ENCODE data around the gene DBX1.
"Not testable (repeated sequence)": the region's sequence is repeated elsewhere in the genome, so short reads cannot be mapped to it uniquely, and the experiment has no call there.

Gene DBX1

DNA sequence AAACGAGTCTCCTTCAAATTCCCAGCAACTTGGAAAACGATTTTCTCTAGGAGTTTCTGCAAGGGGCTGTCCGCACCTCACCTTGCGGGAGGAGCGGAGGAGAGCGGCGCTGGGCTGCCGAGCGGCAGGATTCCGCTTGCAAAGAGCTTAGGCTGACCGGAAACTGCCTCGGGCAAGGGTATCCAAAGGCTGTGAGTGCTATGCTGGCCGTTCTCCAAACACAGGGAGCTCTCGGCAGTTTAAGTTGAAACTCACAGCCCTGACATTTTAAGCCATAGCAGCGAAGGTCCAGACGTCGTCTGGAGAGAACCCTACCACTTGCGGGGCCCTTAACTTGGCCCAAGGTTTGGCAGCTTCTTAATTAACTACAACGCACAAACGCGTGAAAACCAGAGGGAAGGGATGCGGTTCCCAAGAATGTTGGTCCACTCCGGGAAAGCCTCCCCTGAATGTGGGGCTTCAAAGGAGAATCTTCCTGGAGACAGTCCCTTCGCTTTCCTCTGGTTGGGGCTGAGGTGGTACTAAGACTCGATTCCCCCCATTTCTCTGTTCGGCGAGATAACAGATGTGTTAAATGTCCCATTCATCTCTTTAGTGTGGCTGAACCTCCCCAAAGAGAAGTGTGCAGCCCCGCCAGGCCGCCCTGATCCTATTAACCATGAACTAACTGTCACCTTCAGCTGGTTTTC is 1.1 kb upstream of the DBX1 start:
- no peak for DNase-seq

DNA sequence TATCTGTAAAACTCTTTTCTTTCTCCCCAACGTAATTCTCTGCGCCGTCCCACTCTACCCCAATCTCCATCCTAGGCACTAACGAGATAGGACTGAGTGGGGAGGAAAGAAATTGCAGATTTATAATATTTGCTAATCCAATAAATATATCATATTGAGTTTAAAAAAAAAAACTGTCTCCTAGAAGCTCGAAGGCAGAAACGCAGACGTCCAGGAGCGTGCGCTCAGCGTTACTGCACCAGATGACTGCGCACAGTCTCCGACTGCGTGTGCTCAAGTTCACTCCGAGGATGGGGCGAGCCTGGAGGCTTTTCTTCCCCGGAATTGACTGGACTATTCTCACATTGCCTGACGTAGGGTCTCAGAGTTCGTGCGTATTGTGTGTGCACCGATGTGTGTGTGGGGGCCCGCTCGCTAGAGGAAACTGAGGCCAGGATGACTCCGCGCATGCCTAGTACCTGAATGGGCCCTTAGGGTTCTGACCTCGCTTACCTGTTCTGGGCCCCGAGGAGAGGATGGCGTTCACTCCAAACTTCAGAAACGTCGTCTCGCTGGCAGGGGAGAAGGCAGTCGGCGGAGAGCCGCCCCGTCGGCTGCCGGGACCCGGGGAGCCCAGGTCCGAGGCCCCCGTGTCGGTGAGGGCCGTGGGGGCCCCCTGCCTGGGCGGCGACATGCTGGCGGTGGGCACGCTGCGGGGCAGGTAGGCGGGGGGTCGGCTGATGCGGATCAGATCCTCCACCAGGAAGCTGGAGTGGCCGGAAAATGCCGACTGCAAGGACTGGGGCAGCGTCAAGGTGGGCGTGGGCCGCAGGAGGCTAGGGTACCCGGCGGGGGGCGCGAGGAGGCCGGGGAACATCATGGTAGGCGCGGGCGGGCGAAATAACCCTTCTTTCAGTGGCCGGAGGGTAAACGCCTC is 551 bp downstream of the DBX1 start:
- DNase-seq, result no peak

DNA sequence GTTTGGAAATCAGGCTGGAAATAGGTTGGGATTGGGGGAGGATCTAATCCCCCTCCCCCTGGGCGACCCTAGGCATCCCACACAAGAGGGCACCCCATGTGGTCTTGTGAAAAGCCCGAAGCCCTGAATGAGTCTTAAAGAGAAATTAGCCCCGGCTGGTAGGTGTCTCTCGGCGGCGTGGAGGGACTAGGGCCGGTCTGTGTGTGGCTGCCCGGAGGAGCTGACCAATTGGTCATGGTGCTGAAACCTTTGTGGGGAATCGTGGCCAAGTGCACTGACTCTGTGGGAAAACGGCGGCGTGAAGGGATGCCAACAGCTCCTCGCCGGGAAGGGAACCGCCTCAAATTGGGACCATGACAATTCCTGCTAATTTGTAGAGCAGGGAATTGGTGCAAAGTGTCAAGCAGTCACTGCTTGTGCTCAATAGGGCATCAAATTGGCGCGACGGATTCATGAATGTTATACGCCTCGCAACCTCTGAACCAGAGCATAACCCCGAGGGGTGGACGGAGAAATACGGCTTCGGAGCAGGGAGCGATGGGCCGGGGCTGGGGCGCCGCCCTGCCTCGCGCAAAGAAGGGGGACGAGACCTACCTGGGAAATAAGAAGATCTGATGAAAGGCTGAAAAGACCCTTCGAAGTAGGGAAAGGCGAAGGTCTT is 1.5 kb downstream of the DBX1 start:
- peak; percentile 11 to 12 for DNase-seq

DNA sequence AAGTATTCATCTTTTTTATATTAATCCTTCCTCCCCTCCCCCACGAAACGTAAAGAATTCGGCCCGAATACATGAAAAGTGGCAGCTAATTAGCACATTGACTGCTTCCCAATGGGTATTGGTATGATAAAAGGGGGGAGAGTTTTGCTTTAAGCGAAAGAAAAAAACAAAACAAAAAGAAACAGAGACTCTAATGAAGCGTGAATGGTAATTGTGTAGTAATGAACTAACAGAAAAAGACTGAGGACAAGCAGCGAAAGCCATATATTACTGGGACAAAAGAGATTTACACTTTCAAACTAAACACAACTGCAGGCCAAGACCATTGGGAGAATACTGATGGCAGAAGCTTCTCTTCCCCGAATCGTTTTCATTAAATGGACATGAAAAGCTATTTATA is 2.5 kb downstream of the DBX1 start:
- no peak for DNase-seq

DNA sequence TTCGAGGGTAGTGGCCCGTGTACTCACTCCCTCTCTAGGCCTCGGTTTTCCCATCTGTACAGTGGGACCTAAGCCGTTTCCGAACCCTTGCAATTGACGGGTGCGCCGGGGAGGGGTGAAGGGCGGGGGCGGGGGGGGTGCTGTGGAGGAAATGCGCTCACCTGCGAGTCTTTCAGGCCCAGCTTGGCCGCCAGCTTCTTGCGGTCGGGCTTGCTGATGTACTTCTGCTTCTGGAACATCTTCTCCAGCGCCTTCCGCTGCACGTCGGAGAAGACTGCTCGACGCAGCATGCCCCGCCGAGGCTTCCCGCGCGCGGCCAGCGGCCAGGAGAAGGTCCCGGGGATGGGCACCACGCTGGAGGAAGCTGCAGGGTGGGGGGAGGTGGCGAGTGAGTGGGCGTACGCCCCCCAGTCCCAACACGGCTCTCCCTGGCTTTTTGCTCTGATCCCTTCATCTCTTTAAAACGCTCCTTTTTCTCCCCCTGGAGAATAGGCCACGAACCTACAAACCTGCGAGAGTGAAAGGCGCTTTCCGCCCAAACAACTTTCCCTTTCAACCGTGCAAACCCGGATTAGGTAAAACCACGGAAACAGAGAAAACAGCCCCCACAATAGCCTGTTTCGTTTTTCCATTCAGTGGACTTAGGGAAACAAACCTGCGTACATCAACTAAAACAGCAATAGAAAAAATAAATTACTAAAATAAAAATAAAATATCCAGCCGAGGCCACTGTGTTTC is 3.2 kb downstream of the DBX1 start:
- DNase-seq, result no peak

DNA sequence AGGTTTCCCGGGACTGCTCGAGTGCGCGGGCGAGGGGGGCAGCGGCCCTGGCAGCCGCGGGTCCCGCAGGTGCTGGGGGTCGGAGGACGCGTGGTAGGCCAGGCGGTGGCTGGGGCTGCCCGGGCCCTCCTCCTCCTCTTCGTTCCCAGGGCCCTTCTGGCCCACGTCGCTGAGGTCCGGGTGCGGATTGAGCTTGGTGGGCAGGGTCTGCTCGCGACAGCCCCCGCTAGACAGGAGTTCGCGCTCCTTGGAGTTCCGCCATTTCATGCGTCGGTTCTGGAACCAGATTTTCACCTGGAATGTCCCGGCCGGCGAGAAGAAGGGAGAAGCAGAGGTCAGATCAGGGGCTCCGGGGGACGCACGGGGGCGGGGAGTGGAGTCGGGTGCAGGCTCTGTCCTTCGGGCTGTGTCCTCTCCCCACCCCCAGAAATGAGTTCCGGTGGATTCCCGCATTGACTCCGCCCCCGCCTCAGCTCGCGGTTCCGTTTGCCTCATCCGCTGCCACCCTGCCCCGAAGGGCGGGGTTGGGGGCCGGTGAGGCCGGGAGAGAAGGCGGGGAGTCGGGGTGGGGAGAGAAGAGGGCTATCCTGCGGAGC is 3.9 kb downstream of the DBX1 start:
- DNase-seq, result peak in 1 of 2 donors; percentile 6

DNA sequence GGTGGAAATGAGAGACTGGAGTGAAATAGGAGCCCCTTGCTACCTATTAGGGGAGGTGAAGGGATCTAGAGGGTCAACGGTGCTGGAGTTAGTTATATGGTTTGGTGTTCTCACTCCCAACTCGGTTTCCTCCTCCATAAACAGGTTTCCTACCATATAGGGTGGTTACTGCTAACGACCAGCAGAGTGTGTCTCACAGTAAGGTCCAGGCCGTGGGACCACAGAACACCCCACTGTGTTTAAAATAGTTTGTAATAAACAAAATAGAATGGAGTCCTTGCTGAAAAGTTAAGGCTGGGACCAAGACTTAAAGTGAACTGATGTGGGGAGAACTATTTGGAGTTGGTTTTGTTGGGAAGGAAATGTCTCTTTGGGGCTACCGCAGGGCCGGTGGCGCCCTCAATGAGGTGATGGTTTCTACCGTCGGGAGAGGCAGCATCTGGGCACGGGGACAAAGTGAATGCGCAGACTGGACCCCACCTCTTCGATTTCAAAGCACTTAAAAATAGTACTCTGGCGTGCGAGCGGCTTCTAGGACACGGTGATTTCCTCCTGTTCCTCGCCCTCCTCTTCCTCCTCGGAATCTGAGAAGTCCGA is 4.5 kb downstream of the DBX1 start:
- DNase-seq, result no peak

DNA sequence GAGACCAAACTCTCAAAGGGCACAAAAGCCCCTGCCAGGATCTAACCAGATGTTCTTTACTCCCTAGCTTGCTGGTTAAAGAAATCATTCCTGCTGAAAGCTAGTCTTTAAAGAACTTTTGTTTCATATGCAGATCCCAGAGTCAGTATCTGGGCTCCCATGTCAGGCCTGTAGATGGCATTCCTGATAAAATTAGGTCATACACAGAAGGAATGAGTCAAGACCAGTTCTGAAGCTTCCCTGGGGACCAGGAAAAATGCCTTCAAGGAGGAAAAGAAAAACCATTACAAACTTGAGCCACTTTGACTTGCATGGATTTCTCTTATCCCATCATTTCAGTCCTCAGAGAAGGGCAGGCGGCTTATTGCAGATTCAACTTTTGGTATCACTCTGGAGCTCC is 5.9 kb downstream of the DBX1 start:
- no peak for DNase-seq

DNA sequence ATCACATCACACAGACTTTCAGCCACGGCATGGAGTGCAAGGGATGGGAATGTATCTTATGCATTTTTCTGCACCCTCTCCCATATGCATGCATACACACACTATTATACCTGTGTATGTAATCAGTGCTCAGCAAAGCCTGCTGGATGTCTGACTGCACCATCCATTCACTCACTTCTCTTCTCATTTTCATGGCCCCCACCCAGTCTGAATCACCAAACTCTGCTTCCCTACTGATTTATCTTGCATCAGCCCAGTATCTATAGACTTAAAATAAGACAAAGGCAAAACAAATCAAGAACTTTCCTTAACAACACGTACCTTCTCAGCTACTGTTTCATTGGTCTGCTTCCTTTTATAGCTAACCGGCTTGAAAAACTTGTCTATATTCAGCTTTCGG is 21.6 kb downstream of the DBX1 start:
- no peak for DNase-seq

DNA sequence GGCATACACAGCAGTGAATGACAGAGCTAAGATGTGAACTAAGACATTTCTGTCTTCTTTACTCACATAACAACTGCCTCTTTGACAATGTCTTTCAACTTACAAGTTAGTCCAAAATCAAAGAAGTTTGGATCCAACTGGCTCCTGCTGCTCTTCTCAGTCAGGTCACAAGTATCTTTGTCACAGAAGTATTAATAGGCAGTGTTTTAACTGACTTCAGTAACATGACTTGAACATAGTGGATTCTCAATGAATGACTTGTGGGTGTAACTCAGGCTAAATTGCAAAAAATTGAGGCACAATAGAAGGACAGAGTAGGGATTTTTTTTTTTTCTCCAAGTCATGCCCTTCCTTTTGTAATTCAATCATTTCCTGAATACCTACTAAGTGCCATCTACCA is 22.6 kb downstream of the DBX1 start:
- DNase-seq, result no peak

DNA sequence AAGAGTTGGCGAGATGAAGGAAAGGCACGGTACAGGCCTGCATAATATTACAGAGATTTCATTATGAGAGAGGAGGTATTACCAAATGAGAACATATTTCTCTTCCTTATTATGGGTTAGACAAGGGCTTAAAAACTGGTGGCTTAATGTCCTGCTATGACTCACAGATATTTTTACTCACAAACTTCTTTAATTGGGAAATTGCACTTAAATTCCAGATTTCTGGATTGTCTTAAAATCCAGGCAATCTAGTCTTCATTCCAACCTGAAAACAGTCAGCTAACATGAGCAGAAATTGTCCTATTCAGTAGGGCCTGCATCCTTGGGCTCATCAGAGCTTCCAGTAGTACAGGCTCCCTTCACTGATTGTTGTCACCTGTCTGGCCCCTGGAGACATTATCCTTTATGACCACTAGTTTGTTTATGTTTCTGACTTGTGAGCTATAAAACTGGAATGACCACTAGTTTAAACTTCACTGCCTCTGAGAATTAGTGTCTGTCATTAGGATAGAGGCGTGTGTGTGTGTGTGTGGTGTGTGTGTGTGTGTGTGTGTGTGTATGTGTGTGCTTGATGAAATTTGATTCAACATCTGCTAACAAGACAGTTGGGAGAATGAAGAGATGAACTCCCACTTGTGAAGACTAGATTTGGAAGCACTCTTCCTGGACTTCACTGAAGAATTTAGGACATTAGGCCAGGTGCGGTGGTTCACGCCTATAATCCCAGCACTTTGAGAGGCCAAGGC is 25.1 kb downstream of the DBX1 start:
- no peak for DNase-seq

DNA sequence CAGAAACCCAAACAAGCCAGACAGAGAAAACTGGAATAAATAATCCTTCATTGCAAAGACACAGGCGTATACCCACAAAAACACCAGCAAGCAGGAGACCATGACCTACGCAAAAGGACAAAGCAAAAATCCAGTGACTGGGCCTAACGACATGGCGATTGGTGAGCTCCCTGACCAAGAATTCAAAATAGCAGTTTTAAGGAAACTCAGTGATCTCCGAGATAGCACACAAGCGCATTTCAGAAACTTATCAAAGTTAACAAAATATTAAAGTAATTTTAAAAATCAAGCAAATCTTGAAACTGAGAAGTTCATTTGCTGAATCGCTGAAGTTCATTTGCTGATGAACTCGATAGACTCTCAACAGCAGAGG is 27.6 kb downstream of the DBX1 start:
- DNase-seq, result no peak

DNA sequence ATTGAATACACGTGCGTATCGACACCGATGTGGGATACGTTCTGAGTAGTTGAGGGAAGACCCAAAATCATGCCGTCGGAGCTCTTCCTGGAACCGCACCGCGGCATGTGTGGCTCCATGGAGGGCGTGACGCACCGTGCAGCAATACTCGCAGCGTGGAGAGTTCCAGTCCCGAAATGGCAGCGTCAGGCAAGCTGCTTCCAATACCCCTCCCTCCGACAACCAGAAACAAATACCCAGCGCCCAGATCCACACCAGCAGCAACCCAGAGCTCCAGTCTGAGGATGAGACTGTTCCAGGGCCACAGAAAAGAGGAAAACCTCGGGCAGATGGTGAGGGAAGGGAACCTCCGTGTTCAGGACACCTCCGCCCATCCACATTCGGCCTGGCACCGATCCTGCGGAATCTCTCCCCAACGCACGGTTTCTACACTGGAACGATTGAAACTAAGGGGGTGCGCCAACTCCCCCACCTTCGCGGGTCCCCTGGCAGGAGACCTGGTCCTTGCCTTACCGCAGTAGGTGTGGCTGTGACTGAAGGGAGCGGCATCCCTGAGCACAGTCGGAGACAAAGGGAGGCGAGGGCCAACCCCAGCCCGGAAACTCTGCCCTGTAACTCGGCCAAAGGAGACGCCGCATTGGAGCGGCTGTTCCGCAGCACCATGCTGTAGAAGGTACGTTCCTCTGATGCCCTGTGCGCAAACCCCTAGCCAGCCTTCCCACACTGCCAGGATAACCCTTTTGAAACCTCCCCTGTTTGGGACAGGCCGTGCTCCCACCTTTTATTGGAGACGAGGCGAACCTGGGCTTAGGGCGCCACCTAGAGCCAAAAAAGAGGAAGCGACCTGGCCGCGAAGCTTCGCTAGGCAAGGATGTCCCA is 28.2 kb downstream of the DBX1 start:
- DNase-seq, result peak in 1 of 2 donors; percentile 53

DNA sequence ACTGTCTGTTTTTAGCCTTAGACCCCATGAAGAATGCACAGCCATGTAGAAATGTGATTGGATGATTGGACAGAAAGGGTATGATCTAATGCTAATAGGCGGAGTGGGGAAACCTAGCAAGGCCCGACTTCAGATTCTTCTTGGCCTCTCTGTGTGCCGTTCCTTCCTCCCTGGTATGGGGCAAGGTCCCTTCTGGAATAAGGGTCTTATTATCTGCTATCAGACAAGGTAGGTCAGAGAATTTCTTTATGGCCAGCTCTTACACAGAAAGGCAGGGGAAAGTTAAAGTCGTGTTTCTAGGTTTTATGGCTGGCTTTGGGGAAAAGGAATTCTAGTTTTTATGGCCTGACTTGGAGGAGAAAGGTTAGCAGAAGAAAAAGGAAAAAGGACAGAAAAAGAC is 30.6 kb downstream of the DBX1 start:
- no peak for DNase-seq

DNA sequence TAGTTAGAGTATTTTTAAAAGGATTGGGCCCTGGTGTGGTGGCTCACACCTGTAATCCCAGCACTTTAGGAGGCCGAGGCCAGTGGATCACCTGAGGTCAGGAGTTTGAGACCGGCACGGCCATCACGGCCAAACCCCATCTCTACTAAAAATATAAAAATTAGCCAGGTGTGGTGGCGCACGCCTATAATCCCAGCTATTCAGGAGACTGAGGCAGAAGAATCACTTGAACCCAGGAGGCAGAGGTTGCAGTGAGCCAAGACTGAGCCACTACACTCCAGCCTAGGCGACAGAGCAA is 31.8 kb downstream of the DBX1 start:
- not testable (repeated sequence) for DNase-seq

DNA sequence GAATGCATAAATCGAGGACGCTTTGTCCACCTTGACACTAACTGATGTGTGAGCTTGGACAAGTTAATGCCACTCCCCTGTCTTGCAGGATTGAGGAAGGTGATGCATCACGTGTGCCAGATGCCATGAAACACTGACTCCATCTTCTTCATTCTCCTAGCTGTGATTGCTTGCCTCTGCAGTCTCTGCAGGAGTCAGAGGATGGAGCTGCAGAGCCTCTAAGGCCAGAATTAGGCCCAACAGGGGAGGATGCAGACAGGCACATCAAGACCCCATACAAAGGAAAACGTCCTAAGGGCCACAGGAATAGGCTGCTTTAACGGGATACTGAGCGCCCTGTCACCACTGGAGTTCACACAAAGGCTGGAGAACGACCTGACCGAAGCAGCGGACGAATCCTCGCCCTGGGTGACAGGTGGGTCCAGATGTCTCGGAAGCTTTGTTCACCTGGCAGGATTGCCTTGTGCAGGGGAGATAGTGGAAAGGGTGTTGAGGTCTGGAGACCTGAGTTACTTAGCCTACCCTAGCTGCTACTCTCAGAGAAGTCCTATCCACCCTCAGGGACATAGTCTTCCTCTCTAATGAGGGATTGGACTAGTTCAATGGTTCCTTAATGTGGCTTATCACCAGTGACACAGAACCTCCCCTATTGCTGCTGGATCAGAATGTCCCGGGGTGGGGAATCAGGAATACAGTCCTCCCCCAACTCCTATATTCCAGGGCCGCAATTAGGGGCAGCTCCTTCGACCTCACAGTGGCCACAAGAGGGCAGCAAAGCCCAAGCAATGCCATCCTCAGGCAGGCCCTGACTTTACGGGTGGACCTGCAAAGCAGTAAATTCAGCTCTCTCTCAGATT is 32.4 kb downstream of the DBX1 start:
- DNase-seq, result peak; percentile 22 to 76

DNA sequence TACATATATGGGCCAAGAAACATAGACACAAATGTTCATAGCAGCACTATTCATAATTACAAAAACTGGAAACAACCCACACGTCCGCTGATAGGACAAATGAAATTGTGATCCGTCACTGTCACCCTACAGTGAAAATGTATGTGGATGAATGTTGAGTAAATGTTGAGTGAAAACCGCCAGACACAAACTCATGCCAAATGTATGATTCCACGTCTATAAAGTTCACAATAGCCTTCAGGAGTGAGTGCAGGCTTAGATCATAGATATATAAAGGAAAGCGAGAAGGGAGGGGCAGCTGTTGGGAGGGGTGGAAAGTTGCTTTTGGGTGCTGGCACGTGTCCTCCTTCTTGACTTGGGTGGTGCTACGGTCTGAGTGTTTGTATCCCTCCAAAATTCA is 33.6 kb downstream of the DBX1 start:
- DNase-seq, result no peak

DNA sequence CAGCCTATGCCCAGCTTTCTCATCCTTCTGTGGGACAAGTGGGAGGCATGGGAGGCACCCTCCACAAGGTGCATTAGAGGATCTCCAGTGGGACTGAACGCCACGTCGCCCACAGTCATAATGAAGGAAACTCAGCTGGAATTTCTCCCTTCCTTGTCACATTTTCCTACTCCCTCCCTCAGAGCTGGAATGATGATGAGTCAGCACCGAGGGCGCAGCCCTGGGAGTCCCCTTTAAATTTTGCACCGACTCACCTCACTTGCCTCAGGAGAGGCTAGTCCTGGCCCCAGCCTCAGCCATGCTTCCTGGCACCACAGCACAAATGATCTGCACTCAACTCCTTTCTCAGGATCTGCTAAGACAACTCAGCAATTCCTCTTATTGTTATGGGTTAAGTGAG is 34.3 kb downstream of the DBX1 start:
- no peak for DNase-seq

DNA sequence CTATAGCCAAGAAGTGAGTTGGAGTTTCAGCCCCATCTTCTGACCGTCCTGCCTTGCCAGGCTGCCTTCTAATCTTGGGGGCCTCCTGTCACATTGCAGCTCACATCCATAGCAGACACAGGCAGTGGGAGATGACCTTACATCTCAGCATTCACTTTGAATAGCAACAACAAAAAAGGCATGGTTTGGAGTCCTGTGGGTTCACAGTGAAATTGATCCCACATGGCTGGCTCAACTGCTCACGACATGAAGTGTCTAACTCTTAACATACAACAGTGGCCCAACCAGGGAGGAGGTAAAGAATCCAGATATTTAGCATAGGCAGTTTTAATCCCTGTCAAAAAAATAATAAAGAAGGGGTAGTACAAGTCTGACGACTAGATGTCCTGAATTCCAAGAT is 38.1 kb downstream of the DBX1 start:
- DNase-seq, result no peak

All from inflammatory macrophage treated with lipopolysaccharide for 1 hour (primary cell).